ENCODE data around the gene SFMBT2. TPM values are rescaled to one million over a fixed set of nuclear protein-coding genes. Genes with fewer than 3 reads are reported as not detected.

Gene SFMBT2
- total RNA-seq, 6 experiments from 2014 or later: 1.4 to 3.4 (median 1.8) TPM

DNA sequence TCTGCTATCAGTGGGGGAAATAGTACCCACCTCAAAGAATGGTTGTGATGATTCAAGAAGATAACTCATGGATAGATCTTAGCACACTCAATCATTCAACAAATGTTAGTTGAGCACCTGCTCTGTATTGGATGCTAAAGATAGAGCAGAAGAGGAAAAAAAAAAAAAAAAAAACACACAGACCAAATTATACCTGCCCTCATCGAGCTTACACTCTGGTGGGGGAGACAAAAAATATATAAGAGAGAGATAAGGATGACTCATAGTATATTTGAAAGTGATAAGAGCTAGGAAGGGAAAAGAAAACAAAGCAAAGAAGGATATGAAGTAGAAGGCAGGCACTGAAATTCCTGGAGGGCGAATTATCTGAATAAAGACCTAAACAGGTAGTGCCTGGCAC, 258.5 kb downstream of the SFMBT2 start:
- Histone ChIP-seq H3K4me3 (no peak overlapping the region), H3K4me1 (no peaks in the 10 kb centered on the region), H3K9me3 (no peaks in the 10 kb centered on the region), H3K27ac (no peak overlapping the region), H3K36me3 (no peaks in the 10 kb centered on the region), H3K27me3 (no peaks in the 10 kb centered on the region)
- intact Hi-C loops (cut with DNase I): no loop called here
- TF ChIP-seq, protein P1, sequence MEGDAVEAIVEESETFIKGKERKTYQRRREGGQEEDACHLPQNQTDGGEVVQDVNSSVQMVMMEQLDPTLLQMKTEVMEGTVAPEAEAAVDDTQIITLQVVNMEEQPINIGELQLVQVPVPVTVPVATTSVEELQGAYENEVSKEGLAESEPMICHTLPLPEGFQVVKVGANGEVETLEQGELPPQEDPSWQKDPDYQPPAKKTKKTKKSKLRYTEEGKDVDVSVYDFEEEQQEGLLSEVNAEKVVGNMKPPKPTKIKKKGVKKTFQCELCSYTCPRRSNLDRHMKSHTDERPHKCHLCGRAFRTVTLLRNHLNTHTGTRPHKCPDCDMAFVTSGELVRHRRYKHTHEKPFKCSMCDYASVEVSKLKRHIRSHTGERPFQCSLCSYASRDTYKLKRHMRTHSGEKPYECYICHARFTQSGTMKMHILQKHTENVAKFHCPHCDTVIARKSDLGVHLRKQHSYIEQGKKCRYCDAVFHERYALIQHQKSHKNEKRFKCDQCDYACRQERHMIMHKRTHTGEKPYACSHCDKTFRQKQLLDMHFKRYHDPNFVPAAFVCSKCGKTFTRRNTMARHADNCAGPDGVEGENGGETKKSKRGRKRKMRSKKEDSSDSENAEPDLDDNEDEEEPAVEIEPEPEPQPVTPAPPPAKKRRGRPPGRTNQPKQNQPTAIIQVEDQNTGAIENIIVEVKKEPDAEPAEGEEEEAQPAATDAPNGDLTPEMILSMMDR (IDR thresholded peaks at IDR 0.05): no peak
- no peak for TF ChIP-seq POLR2A (IDR thresholded peaks at IDR 0.05)
- ATAC-seq (no peak), DNase-seq (no peak)
- WGBS (ENCODE audit: insufficient coverage, low coverage, low lambda C conversion rate, missing lambda C conversion rate): 27% methylated on average over 2 of the region's 2 CpGs

DNA sequence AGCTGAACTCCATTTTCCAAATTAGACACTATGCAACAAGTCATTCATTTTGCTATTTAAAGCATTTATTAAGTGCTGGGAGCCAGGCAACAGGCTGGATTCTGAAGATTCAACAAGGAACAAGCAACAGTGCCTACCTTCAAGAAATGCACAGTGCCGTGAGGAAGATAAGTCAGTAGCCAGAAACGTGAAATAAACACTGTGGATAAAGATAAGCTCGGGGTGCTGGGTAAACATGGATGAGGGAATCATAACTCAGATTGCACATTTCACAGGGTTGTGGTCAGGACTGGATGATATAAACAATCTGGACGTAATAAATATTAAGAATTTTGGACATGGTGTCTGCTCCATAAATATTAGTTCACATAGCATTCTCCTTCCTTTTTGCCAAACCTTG, 259.3 kb downstream of the SFMBT2 start:
- Histone ChIP-seq H3K27ac (no peak overlapping the region), H3K9me3 (no peaks in the 10 kb centered on the region), H3K4me1 (no peaks in the 10 kb centered on the region), H3K27me3 (no peaks in the 10 kb centered on the region), H3K36me3 (no peaks in the 10 kb centered on the region), H3K4me3 (no peak overlapping the region)
- no peak for TF ChIP-seq POLR2A (IDR thresholded peaks at IDR 0.05)
- TF ChIP-seq, protein P1 (IDR thresholded peaks at IDR 0.05): no peak
- no peak for DNase-seq
- no peak for ATAC-seq
- WGBS (ENCODE audit: insufficient coverage, low coverage, low lambda C conversion rate, missing lambda C conversion rate): 48% methylated on average over 4 of the region's 4 CpGs
- intact Hi-C loops (cut with DNase I): no loop called here

DNA sequence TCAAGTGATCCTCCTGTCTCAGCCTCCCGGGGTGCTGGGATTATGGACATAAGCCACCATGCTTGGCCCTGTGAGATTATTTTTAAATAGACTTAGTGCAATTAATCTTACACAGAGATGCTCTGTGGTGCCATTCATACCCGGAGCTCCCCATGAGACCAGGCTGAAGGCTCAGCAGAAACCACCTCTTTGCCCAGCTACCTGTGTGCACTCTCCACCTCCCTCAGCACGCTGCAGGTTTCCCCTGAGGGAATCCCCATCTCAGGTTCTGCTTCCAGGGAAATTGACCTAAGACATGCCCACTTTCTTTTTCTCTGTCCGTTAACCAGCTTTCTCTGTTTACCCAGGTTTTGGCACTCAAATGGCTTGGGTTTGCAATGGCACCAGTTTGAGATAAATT, 260.5 kb downstream of the SFMBT2 start:
- 76% methylated on average over 4 of the region's 4 CpGs for WGBS (ENCODE audit: insufficient coverage, low coverage, low lambda C conversion rate, missing lambda C conversion rate)
- TF ChIP-seq POLR2A (IDR thresholded peaks at IDR 0.05): no peak
- TF ChIP-seq, protein P1 (IDR thresholded peaks at IDR 0.05): no peak

DNA sequence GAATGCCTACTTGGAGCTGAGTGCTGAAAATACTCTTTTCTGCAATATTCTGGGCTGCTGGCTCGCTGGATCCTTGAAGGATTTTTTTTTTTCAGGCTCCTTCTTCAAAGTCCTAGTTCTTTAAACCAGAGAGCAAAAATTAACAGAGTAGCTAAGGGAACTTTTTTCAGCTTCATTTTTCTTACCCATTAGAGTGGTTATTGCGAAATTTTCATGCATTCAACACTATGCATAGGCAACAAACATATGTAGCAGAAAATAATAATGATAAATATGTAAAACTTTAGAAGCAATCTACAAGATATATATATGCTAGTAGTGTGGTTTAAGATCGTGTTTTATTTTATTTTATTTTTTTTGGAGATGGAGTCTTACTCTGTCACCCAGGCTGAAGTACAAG, 264.6 kb downstream of the SFMBT2 start:
- 38% methylated on average over 3 of the region's 3 CpGs for WGBS (ENCODE audit: insufficient coverage, low coverage, low lambda C conversion rate, missing lambda C conversion rate)
- ATAC-seq: no peak

More for the DNA sequence above, 260.5 kb downstream of the SFMBT2 start:
- ATAC-seq (no peak), DNase-seq (no peak)
- Histone ChIP-seq H3K4me1 (no peaks in the 10 kb centered on the region), H3K27me3 (no peaks in the 10 kb centered on the region), H3K36me3 (no peaks in the 10 kb centered on the region), H3K27ac (no peak overlapping the region), H3K9me3 (no peaks in the 10 kb centered on the region), H3K4me3 (no peak overlapping the region)
- intact Hi-C loops (cut with DNase I): no loop called here

More for the DNA sequence above, 264.6 kb downstream of the SFMBT2 start:
- H3K4me1 ChIP-seq: no peaks in the 10 kb centered on the region
- no peaks in the 10 kb centered on the region for H3K27me3 ChIP-seq
- DNase-seq: no peak
- no peak overlapping the region for H3K27ac ChIP-seq
- intact Hi-C loops (cut with DNase I): no loop called here
- no peaks in the 10 kb centered on the region for H3K9me3 ChIP-seq
- no peaks in the 10 kb centered on the region for H3K36me3 ChIP-seq
- no peak overlapping the region for H3K4me3 ChIP-seq
- TF ChIP-seq, protein P1 (IDR thresholded peaks at IDR 0.05): no peak
- no peak for TF ChIP-seq POLR2A (IDR thresholded peaks at IDR 0.05)

All from right lobe of liver (tissue), 6 donors.